SKM-1 (cell line): ENCODE data around the gene S100B.
"Not testable (repeated sequence)": the region's sequence is repeated elsewhere in the genome, so short reads cannot be mapped to it uniquely, and the experiment has no call there.

Experiments used
- DNase-seq: peaks from one replicate; lab custom pipeline; 2025; ENCODE audit not compliant: unreplicated experiment; lab: John Stamatoyannopoulos, UW

The S100B gene

GRCh38 chr21:46604329-46604974, 430 bp downstream of the S100B start:
- DNase-seq: no peak

- DNase-seq: no peak
Observed at GRCh38 chr21:46603228-46603627, 1.7 kb downstream of the S100B start.

DNA sequence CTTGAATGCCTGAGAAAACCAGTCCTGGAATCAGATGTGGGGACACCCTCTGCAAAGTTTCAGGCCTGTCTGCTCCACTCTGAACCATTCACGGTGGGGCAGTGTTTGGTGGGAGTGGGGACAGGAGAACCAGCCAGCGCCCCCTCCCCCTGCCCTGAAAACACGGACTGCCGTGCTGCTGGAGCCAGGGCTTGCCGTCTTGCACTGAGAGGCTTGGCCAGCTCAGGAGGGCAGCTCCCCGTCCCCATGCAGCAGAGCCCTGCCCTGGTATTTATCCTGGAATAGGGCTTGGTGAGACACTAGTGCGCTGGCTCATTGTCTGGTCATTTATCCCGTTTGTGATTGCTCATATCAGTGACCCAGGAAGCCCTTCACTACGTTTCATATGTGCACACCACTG, 3.9 kb downstream of the S100B start:
- DNase-seq: no peak

DNA sequence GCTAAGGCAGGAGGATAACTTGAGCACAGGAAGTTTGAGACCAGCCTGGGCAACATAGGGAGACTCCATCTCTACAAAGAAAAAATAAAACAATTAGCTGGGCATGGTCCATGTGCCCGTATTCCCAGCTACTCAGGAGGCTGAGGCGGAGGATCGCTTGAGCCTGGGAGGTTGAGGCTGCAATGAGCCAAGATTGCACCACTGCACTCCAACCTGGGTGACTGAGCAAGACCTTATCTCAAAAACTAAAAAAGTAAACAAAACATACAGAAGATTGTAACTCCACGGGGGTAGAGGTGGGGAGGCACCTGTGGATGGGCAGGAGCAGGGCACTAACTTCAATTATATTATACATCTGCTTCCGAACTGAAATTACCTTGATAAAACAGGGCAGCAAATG, 4.6 kb downstream of the S100B start:
- no peak for DNase-seq

GRCh38 chr21:46598581-46599572, 6.0 kb downstream of the S100B start:
- no peak for DNase-seq

- DNase-seq: no peak
Observed at GRCh38 chr21:46597896-46598343, 7.0 kb downstream of the S100B start.

GRCh38 chr21:46597031-46597430, 7.9 kb downstream of the S100B start:
- no peak for DNase-seq

DNA sequence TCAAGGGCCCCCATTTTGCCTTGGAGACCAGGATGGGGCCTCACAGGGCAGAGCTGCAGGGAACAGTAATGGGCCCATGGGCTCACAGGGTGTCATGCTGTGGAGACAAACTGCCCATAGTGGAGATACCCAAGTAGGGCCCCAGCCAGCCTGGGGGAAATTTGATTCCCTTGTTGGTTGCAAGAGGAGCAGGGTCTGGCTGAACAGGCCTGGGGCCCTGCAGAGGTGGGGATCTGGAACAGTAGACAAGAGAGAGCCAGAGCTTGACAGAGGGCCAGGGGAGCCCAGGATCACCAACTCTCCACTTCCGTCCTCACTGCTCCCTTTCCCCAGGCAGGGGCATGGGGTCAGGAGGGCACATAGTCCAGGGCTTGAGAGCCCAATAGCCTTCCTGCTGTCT, 8.7 kb downstream of the S100B start:
- no peak for DNase-seq

DNA sequence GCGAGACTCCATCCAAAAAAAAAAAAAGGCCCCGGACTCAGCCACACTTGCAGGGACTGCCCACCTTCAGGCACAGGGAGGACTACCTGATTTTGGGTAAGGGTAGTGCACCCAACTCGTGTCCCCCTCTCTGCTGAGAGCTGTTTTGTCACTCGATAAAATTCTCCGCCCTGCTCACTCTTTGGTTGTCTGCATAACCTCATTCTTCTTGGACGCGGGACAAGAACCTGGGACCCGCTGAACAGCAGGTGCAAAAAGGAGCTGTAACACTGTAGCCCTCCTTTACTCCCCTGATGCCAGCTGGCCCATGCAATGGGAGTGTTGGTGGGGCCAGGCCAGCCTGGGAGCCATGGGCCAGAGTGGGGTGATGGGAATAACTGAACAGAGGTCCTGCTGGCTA, 10.6 kb downstream of the S100B start:
- DNase-seq: no peak

GRCh38 chr21:46585191-46585953, 19.5 kb downstream of the S100B start:
- no peak for DNase-seq

GRCh38 chr21:46581780-46582307, 23.0 kb downstream of the S100B start:
- DNase-seq: no peak

DNA sequence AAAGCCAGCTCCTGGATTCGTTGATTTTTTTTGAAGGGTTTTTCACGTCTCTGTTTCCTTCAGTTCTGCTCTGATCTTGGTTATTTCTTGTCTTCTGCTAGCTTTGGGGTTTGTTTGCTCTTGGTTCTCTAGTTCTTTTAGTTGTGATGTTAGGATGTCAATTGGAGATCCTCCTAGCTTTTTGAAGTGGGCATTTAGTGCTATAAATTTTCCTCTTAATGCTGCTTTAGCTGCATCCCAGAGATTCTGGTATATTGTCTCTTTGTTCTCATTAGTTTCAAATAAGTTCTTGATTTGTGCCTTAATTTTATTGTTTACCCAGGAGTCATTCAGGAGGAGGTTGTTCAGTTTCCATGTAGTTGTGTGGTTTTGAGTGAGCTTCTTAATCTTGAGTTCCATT, 25.5 kb downstream of the S100B start:
- DNase-seq: not testable (repeated sequence)

DNA sequence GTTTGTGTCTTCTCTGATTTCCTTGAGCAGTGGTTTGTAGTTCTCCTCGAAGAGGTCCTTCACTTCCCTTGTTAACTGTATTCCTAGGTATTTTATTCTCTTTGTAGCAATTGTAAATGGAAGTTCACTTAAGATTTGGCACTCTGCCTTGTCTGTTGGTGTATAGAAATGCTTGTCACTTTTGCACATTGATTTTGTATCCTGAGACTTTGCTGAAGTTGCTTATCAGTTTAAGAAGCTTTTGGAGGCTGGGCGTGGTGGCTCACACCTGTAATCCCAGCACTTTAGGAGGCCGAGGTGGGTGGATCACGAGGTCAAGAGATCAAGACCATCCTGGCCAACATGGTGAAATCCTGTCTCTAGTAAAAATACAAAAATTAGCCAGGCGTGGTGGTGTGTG, 27.1 kb downstream of the S100B start:
- not testable (repeated sequence) for DNase-seq

DNA sequence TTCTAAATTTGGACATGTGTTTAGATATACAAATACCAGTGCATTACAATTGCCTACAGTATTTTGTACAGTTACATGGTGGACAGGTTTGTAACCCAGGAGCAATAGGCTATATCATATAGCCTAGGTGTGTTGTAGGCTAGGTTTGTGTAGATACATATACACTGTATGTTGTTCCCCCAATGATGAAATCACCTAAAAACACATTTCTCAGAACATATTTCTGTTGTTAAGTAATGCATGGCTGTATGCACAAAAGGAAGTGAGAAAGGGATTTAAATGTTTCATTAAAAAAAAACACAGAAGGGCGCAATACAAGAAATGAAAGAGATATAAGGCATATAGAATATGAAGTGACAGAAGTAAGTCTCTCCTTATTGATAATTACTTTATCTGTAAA, 32.0 kb downstream of the S100B start:
- DNase-seq: no peak

DNA sequence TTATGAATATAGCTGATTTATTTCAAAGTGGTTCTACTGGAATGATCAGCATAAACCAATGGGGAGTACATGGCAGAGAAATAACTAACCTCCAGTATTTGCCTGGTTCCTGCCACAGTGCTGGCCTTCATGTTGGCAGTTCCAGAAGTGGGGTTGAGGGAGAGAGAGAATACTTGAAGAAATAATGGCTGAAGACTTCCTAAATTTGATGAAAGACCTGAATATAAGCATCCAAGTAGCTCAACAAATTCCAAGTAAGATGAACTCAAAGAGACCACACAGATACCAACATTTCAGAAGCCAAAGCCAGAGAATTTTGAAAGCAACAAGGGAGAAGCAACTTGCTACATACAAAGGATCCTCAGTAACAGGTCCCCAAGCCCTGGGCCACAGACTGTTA, 34.3 kb downstream of the S100B start:
- DNase-seq: no peak

GRCh38 chr21:46570119-46570518, 34.8 kb downstream of the S100B start:
- DNase-seq: no peak

DNA sequence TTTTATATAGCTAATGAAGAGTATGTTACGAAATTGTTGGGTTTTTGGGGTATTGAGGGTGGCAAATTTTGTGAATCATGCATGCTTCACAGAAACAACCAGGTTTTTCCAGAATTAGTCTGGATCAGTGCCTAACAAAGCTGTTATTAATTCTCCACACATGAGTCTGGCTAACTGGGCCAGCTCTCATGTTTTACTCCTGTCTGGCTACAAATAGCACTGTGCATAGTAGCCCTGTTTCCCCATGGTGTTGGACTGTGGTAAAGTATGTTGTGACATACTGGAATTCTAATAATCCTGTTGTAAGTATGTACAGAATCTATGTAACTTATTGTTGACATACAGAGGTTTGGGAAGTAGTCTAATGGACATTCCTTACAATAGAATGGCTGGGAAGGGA, 35.8 kb downstream of the S100B start:
- no peak for DNase-seq

DNA sequence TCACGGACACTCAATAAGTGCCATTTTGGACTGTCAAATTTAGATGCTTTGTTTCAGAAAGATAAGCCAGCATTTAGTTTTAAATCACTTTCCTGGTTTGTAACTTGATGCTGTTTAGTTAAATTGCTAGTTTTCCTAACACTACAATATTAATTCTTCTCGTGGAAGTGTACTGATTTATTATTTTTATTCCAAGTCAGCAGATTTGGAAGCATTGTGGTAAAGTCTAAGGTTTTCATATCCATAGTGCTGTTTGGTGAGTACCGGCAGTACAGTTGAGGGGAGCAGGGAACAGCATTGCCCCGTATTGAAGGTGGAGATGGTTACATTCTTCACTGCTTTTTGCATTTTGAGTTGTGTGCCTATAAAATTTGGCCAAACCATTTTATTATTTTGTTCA, 36.3 kb downstream of the S100B start:
- no peak for DNase-seq

- DNase-seq: no peak
Observed at GRCh38 chr21:46567348-46567747, 37.5 kb downstream of the S100B start.

GRCh38 chr21:46564391-46564790, 40.5 kb downstream of the S100B start:
- DNase-seq: no peak

DNA sequence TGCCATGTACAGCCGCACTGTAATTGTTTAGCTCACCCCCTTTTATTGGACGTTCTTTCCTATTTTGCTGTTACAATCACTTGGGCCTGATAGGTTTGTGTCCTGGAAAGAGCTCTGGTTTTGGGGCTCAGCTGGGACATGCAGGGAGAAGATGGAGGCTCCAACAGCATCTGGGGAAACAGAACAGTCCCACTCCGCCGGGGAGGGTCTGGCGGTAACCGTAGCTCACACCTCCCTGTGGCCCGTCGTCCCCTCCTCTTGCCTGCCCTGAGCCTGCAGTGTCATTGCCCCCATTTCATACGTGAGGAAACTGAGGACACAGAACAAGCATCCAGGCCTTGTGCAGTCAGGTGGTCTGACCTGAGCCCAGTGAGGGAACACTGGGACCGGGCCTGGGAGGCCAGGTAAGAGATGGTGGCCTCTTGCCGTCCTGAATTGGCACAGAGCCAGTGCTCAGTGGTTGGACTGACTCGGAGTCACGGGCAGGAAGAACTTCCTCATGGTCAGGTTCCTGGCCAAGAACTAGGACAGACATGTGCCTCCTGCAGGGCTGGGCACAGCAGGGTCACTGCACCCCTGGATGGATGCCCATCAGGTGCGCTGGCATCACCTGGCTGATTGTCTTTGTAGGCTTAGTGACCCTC, 41.8 kb downstream of the S100B start:
- DNase-seq: no peak
